Mammary epithelial cell (primary cell): Measurements from ENCODE around the gene ADAT1.

Source experiments
- EZH2 ChIP-seq: IDR thresholded peaks from 2 replicates; pipeline ENCODE4 v1.6.1; 2012; ENCODE audit warnings: low read length, inconsistent platforms, borderline replicate concordance
- TF ChIP-seq, protein P1 (sequence below), 2 donors: IDR thresholded peaks in 1 of 2; conservative IDR thresholded peaks in 1 of 2; 2 replicates each; pipeline ENCODE4 v1.5.1; 2011 to 2012; ENCODE audit warnings: inconsistent platforms in 2 of 2, low read length in 2 of 2, mild to moderate bottlenecking in 2 of 2, control low read depth in 1 of 2, low read depth in 1 of 2; ENCODE audit not compliant: insufficient read depth in 1 of 2; ENCODE audit errors: extremely low read depth in 1 of 2

DNA sequence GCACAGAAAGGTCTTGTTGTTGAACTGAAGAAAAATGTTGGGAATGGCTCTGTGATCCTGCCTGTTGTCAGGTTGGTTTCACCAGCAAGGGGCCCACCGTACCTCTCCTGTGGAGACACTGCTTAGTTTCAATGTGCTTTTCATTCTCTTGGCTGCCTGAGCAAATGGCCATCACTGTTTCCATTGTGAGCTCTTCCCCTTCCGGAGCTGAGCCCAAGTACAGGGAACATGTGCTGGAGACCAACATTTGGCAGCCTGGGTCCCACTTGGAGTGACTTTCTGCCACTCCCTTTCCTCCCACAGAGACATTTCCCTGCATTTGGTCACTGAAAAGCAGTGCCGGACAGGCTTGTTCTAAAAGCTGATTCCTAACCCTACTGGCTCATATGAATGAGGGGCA lies 33.8 kb downstream of the ADAT1 start:
- TF ChIP-seq, protein P1, sequence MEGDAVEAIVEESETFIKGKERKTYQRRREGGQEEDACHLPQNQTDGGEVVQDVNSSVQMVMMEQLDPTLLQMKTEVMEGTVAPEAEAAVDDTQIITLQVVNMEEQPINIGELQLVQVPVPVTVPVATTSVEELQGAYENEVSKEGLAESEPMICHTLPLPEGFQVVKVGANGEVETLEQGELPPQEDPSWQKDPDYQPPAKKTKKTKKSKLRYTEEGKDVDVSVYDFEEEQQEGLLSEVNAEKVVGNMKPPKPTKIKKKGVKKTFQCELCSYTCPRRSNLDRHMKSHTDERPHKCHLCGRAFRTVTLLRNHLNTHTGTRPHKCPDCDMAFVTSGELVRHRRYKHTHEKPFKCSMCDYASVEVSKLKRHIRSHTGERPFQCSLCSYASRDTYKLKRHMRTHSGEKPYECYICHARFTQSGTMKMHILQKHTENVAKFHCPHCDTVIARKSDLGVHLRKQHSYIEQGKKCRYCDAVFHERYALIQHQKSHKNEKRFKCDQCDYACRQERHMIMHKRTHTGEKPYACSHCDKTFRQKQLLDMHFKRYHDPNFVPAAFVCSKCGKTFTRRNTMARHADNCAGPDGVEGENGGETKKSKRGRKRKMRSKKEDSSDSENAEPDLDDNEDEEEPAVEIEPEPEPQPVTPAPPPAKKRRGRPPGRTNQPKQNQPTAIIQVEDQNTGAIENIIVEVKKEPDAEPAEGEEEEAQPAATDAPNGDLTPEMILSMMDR (conservative IDR thresholded peaks at IDR 0.05 in 1 of 2, IDR thresholded peaks at IDR 0.05 in 1 of 2; ENCODE audit: extremely low read depth in 1 of 2, insufficient read depth in 1 of 2, low read depth in 1 of 2, low read length in 2 of 2), result no peak
- TF ChIP-seq EZH2, result no peak
